Stimulated activated CD4-positive, alpha-beta T cell treated with anti-CD3 and anti-CD28 coated beads, Interleukin-4, amount 100 ng/mL, for 24 hours (primary cell): Measurements from ENCODE around the gene SPATA6.
"Not testable (repeated sequence)": the region's sequence is repeated elsewhere in the genome, so short reads cannot be mapped to it uniquely, and the experiment has no call there.

Experiments used
- DNase-seq: peaks from one replicate; pipeline ENCODE4 v3.0.0-alpha.2; 2020

The SPATA6 gene

DNA sequence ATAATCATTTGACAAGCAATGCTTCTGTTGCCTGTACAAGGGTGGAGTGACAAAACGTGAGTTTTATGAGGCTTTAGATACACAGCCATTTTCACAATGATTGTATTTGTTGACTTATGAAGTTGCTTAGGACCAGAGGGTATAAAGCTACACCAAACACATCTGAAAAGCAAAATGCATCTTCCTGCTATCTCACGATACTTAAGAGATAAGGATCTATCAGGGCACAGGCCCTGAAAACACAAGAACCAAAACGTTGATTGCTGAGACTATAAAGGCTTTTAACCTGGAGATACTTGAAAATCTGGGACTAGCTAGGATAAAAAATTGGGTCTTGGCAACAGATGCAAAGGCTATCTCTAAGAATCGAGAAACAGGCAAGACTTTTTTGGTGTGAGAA, 133.7 kb downstream of the SPATA6 start:
- no peak for DNase-seq

DNA sequence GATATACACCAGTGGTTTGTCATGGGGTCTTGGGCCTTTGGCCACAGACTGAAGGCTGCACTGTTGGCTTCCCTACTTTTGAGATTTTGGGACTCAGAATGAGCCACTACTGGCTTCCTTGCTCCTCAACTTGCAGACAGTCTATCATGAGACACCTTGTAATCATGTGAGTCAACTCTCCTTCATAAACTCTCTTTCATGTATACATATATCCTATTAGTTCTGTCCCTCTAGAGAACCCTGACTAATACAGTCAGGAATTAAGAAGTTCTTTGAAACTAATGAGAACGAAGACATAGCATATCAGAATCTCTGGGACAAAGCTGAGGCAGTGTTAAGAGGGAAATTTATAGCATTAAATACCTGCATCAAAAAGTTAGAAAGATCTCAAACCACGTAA, 138.7 kb downstream of the SPATA6 start:
- no peak for DNase-seq

DNA sequence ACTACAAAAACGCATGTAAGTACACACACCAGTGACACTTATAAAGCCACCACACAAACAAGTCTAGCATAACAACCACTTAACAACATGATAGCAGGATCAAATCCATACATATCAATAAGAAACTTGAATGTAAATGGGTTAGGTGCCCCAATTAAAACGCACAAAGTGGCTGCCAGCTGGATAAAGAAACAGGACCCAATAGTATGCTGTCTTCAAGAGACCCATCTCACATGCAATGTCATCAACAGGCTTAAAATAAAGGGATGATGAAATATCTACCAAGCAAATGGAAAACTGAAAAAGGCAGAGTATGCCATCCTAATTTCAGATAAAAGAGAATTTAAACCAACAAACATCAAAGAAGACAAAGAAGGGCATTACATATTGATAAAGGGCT, 139.9 kb downstream of the SPATA6 start:
- DNase-seq = no peak

DNA sequence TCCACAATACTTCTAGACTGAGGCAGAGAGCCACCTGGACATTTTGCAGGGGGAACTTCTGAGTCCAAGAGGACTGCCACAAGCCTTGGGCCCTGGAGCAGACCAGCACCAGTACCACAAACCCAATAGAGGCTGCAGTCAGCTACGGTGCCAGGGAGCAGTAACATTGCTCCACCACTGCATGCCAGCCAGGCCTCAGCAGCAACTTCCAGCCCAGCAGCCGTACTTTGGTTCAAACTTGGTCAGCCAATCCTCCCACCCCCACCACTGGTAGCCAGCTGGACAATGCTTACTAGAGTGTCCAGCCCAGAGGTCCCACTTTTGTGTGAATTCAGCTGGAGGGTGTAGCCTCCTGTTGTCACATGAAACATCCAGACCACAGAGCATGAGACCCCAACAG, 142.1 kb downstream of the SPATA6 start:
- DNase-seq = no peak

DNA sequence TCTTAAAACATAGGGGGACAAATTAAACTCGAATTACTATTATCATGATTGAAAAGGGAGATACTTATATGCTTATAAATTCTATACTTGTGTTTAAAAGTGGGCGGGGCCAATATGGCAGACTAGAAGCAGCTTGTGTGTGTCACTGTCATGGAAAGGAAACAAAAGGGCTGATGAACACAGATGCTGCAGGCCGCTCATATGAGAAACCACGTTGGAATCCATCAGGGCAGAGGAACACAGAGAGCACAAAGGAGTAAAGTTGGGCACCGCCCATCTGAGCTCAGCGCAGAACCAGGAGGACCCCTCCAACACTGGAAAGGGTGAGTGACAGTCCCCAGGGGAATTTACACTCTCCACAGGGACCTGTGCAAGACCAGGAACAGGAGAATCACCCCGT, 142.5 kb downstream of the SPATA6 start:
- DNase-seq = no peak

DNA sequence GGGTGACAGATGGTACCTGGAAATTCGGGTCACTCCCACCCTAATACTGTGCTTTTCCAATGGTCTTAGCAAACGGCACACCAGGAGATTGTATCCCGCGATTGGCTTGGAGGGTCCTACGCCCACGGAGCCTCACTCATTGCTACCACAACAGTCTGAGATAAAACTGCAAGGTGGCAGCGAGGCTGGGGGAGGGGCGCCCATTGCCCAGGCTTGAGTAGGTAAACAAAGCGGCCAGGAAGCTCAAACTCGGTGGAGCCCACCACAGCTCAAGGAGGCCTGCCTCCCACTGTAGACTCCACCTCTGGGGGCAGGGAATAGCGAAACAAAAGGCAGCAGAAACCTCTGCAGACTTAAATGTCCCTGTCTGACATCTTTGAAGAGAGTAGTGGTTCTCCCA, 160.2 kb downstream of the SPATA6 start:
- not testable (repeated sequence) for DNase-seq

DNA sequence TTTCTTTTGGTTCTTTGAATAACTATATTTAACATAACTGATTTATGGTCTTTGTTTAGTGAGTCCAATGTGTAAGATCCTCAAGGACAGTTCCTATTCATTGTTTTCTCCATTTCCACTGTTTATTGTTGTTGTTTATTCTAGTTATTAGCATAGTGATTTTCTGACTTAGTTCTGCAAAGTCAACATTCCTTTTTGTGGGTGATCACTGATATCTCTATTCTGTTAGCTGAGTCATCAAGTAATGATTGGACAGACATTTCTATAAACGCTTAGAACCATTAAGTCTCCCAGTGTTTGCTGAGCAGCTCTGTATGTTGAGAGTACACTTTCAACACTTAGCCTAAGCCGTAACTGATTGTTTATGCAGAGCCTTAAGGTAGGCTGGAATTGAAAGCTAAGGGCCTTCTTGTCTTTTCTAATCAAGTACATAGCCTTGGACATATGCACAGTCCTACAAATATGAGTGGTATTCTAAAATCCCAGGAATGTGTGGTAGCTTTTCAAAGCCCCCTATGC, 162.4 kb downstream of the SPATA6 start:
- no peak for DNase-seq

DNA sequence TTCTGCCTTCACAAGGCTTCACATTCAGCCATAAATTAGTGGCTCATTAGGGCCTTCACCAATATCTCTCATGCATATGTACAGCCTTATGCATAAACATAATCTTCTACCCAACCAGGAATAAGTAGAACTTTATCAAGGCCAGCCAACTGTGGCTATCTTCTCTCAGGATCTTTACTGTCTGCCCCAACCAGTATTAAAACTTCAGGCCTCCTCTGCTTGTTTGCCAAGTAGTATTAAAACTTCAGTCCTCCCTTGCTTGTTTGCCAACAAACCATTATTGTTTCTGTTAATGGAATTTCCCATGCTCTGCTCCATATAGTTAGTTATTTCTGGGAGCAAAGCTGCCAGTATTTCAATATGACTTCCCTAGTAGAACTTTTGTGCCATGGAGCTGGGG, 169.4 kb downstream of the SPATA6 start:
- no peak for DNase-seq

DNA sequence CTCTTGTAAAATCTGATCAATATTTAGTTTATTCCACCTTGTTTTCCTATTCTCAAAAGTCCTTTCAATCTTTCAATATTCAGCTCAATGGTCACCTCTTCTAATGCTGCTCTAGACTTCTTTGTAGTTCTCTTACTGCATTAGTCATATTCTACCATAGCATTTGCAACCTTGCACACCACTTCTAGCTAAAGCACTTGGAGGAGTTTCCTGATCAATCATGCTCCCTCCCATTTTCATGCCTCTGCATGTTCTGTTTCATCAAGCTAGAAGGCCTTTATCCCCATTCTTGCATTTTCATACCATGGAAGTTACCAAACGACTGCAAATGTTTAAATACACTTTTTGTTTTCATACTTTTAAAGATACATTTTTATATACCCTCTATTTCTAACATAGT, 177.3 kb downstream of the SPATA6 start:
- no peak for DNase-seq

DNA sequence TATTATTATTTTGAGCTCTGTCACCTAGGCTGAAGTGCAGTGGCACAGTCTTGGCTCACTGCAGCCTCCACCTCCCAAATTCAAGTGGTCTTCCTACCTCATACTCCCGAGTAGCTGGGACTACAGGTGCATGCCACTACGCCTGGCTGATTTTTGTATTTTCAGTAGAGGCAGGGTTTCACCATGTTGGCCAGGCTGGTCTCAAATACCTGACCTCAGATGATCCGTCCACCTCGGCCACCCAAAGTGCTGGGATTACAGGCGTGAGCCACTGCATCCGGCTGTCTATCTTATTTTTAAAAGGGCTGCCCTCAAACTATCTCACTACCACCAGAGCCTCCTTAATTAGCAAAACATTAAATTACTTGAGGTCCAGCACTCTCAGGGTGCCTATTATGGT, 177.9 kb downstream of the SPATA6 start:
- not testable (repeated sequence) for DNase-seq

DNA sequence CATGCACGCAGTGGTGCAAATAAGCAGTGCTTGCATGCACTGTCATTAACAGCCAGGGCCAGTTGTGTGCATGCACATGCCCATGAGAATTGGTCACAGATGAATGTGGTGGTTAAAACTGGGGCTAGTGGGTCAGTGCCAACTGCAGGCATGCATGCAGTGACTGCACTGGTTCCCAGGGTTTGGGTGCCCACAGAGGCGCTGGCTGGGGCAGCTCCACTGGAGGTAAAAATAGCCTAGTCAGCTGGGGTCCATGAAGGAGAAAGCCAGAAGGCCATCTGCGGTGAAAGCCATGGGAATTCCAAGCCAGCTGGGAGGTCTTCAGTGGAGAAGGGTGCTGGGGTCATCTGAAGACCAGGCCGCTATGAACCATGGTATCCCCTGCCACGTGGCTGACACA, 179.3 kb downstream of the SPATA6 start:
- DNase-seq = no peak

DNA sequence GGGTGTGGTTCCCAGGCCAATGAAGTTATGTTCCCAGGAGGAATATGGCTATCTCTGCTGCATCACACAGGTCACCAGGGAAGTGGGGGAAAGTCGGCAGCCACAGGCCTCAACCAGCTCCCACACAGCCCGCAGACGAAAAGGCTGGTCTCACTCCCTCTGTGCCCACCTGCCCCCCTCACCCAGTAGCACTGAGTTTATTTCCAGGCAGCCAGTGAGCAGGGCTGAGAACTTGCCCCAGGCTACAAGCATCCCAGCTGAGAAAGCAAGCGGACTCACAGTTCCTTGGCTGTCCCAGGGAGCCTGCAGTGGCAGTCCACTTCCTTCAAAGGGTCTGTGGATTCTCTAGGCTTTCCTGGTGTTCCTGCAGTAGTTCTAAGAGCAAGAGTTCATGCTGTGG, 180.6 kb downstream of the SPATA6 start:
- no peak for DNase-seq

DNA sequence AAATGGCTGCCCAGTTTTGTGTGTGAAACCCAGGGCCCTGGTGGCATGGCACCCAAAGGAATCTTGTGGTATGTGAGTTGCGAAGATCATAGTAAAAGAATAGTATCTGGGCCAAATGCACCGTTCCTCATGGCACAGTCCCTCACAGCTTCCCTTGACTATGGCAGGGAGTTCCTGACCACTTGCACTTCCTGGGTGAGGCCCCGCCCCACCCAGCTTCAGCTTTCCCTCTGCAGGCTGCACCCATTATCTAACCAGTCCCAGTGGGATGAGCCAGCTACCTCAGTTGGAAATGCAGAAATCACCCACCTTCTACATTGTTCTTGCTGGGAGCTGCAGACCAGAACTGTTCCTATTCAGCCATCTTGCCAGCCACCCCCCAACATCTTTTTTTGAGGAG, 186.5 kb downstream of the SPATA6 start:
- no peak for DNase-seq

DNA sequence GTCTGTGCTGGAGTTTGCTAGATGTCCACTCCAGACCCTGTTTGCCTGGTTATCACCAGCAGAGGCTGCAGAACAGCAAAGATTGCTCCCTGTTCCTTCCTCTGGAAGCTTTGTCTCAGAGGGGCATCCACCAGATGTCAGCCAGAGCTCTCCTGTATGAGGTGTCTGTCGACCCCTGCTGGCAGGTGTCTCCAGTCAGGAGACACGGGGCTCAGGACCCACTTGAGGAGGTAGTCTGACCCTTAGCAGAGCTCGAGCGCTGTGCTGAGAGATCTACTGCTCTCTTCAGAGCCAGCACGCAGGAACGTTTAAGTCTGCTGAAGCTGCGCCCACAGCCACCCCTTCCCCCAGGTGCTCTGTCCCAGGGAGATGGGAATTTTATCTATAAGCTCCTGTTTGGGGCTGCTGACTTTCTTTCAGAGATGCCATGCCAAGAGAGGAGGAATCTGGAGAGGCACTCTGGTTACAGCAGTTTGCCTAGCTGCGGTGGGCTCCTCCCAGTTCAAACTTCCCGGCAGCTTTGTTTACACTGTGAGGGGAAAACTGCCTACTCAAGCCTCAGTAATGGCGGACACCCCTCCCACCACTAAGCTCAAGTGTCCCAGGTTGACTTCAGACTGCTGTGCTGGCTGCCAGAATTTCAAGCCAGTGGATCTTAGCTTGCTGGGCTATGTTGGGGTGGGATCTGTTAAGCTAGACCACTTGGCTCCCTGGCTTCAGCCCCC, 187.1 kb downstream of the SPATA6 start:
- not testable (repeated sequence) for DNase-seq

DNA sequence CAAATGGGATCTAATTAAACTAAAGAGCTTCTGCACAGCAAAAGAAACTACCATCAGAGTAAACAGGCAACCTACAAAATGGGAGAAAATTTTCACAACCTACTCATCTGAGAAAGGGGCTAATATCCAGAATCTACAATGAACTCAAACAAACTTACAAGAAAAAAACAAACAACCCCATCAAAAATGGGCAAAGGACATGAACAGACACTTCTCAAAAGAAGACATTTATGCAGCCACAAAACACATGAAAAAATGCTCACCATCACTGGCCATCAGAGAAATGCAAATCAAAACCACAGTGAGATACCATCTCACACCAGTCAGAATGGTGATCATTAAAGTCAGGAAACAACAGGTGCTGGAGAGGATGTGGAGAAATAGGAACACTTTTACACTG, 189.7 kb downstream of the SPATA6 start:
- not testable (repeated sequence) for DNase-seq

DNA sequence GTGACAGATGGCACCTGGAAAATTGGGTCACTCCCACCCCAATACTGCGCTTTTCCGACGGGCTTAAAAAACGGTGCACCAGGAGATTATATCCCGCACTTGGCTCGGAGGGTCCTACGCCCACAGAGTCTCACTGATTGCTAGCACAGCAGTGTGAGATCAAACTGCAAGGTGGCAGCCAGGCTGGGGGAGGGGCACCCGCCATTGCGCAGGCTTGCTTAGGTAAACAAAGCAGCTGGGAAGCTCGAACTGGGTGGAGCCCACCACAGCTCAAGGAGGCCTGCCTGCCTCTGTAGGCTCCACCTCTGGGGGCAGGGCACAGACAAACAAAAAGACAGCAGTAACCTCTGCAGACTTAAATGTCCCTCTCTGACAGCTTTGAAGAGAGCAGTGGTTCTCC, 194.6 kb downstream of the SPATA6 start:
- DNase-seq = not testable (repeated sequence)

DNA sequence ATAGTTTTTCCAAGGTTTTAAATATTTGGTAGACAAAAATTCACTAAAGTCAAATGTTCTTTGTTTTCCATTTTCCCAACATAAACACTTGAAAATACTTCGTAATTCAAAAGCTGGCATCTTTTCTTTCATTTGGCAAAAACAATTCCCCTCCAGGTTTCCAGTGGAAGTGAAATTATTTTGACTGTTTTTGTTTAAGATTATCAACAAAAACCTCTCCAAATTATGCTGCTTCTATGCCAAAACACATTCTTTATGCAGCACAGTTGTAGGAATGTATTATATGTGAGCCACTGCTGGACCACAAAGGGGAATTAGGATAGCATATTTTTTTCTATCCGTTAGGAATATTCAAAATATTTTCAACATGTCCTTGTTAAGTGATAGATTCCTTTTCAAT, 205.4 kb downstream of the SPATA6 start:
- DNase-seq = no peak

DNA sequence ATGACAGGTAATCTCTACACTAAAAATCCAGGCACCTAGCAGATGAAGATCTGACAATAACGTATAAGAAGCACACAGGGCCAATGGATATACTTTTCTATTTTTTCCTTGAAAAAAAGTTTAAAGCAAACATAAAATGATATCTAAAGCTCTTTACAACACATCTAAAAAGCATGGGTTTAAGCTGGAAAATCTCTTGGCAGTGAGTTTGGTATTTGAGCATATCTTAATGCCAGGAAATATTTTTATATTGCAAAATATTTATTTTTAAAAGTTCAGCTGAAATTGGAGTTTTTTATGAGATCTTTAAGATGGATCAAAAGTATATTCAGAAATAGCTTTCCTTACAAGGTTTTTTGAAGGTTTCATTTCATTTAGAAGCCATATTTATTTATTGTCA, 209.0 kb downstream of the SPATA6 start:
- no peak for DNase-seq

DNA sequence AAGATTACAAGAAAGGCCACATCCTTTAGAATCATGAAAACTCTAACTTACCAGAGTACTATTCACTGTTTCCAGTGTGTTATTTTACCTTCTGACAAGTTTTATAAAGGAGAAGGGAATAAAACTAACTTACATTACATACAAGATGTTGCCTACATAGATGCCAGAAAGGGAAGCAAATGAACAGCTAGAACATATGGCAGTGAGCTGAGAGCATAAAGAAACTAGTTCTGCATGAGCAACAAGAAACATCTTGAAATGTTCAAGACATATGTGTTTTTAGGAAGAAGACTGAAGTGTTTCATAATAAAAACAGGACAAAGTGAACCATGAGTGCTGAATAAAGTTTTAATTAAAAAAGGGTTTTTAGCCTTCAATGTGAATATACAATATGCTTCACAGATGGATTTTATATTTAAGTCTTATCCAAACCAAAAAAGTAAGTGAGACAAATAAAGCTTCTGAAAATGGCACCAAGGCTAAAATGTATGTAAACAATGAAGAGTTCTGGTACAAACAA, 210.1 kb downstream of the SPATA6 start:
- DNase-seq = no peak

DNA sequence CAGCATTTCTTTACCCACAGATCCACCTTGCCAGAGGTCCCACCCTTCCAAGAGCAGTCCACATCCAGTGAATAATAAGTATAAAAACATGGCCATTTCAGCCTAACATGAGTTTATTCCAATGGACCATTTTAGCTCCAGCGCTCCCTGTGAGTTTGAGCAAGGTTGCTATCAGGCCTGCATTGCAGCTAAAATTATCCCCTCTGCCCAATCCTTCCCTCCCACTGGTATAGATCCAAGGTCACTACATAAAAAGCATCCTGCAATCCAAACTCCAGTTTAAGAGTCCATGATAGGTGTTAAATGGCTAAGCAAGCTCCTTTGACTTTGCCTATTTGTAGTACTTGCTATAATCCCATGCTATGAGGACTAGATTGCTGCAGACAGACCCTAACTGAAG, 213.9 kb downstream of the SPATA6 start:
- DNase-seq = no peak

DNA sequence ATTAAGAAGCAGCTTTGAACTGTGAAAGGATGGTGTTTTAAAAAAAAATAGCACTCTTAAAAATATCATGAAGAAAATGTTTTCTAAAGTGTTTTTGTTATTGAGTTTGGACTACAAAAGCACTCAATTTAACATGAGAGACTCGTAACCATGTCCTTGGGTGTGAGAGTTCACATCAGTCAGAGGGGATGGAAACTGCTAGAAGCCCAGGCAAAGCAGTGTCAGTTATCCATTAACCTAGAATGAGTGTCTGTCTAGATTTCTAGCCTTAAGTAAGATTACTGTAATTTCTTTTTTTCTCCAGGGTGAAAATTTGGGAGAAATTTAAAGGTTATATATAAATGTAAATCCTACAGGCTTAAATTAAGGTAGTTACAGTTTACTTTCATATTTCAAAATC, 217.8 kb downstream of the SPATA6 start:
- no peak for DNase-seq

DNA sequence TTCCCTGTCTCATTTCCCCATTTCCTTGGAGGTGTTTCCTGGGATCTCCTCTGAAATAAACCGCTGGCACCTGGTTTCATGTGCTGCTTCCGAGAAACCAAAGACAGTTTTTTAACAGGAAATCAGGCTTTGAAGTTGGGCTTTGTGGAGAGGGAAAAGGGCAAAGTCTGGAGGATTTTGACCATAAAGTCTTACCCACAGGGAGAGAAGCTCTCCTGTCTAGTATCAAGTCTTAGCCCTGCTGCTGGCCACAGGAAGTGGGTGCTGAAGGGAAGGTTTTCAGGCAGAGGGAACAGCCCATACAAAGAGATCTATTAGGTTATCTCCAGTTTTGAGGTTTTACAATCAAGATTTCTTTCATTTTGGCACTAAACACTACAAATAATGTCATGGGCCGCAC, 220.2 kb downstream of the SPATA6 start:
- no peak for DNase-seq

DNA sequence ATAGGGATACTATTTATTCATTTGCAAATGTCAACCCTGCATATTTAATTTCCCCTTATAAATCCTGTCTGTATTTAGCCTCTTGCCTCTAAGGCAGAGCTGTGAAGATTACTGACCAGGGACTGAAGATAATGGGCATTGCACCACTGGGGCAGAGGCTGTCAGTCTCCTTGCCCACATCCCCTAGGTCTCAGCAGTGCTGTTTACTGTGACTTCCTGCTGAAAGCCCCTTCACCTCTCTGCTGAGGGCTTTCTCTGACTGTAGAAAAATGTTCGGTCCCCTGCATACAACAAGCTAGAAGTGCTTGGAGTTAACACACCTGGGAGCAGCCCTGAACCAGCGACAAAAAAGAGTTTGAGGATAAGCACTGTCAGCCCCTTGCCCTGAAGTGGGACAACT, 220.7 kb downstream of the SPATA6 start:
- no peak for DNase-seq

DNA sequence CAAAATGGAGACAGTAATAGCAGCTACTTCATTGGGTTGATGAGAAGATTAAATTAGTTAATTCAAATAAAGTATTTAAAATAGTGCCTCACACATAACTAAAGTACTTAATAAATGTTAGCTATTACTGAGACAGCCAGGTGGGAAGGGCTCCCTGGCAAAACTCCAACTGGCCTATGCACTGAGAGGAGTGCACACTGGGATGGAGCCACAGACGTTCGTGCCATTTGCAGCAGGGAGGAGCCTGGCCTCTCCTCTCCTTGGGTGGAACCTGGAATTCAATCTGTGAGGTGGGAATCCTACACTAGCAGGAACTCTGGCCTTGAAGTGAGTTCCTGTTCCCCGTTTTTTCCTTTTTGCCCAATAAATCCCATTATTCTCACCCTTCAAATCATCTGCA, 221.4 kb downstream of the SPATA6 start:
- no peak for DNase-seq

DNA sequence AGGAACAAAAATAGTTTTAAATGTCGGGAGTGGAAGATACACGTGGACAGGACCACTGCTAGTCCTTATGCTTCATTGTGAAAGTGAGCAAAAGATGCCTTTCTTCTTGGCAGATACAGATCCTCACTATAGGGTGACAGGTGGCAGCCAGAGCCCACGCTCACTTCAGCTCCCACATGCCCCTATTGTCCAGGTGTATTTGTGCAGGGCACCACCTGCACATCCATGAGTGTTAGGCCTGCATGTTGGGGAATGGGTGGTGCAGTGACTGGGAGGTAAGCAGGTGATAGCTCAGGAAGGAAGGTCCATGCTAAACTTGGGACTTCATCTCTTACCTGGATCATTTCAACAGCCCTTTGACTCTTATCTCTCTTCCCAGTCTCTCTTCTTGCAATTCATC, 222.1 kb downstream of the SPATA6 start:
- DNase-seq = no peak
